Stimulated activated CD4-positive, alpha-beta T cell treated with anti-CD3 and anti-CD28 coated beads, Interleukin-2, amount 100 ng/mL, for 24 hours (primary cell): ENCODE results near the gene FEZF2.

Experiments used
- DNase-seq, 2 donors: peaks; one replicate each; pipeline ENCODE4 v3.0.0-alpha.2; 2020

Gene FEZF2

DNA sequence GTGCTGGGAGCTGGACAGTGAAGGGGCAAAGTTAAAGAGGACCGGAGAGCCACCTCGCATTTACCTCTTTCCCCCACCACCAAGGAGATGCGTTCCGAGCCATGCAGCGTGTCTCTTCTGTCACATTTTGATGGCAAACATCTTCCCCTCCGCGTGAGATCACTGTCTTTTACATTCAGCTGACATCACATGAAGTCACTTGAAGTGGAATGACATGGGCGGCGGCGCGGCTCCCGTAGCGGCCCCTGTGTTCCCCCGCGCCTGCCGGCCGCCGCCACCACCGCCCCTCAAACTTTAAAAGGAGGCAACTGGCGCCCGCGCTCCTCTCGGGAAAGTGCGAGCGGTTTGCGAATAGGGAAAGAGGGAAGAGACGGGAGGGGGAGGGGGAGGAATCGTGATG lies at the start of gene FEZF2:
TSS of gene FEZF2 (minus strand) at position 336 of the 400 bp plus-strand sequence. CDS start 682 bp downstream, outside the sequence.
- DNase-seq, result no peak

DNA sequence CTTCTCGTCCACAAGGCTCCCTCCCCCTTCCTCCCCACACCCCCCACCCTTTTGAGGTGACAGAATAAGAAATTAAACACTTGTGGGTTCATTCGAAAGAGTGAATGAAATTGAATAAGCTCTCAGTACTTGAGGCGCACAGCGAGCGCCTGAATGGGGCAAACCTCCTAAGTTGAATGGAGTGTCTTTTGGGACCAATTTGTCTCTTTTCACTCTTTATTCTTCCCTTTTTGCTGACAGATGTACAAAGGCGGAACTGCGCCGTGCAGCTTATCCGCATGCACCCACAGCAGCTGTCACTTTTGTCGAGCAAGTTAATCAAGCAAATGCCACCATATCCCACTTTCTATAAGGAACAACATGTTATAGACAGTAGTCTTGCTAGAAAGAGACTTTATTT lies 47.9 kb upstream of the FEZF2 start:
- DNase-seq, result no peak

DNA sequence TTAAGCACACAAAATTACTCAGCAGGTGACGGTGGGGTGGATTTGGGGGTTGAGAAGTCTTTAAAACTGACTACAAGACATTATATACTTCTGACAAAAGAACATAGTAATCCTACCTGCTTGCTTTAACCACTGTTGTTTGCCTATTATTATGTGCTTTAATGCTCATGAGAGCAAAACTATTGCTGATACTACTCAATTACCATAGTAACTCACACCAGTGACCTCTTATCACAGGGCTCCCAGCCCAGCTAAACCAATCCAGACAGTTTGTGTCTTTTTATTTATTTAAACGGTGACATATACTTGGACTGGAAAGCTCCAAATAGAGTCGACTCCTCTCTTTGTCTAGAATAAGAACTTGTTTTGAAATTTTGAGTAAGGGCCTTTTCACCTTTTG lies 42.8 kb upstream of the FEZF2 start:
- no peak for DNase-seq

DNA sequence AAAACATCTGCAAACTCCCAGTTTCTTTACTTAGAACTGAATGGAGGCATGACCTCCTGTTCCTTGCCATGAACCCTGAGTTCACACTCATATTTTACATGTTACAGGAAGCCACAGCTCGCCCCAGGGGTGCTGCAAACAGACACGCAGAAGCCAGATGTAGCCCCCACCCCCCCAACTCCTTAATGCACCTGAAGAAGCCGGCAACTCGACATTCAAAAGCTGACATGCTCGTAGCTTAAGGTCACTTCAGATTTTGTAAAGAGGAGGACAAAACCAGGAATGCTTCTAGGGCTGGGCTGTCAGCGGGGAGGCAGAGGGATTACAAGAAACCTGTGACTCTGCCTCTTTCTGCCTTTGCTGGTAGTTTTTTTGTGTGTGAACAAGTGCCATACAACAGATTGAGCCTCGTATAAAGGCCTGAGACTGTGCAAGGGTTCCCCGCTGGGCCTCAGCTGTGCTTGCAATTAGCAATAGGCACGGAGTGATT lies 42.0 kb upstream of the FEZF2 start:
- DNase-seq, result no peak

DNA sequence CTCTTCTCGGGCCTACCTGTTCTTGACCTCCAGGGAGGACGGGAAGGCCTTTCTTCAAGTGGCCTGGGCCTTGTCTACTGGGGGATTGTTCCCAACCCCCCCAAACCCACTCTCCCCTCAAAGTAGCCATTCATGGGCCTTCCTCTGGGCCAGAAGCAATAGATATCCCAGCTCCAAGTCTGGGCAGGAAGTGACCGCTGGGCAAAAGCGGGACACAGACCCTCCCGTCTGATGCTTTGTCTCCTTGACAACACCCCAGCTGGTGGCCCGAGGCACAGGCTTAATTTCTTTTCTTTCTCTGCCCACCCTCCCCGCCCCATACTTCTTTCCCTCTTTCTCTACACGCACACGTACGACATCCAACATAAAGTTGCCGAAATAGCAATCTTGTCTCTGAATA lies 41.4 kb upstream of the FEZF2 start:
- DNase-seq, result no peak

DNA sequence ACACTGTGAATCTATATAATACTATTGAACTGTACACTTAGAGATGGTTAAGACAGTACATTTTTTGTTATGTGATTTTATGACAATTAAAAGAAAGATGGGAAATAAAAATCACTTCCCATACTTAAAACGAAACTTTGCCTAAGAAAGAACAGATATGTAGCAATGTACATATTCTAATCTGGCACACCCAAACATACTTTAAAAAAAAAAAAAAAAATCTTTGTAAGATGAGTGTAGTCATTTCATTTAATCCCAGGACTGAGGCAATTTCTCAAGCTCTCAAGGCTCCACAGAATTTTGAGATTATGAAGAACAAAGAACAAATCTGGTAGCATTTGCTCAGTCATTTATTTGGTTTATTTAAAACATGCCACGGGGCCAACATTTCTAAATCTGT lies 40.3 kb upstream of the FEZF2 start:
- DNase-seq, result no peak

DNA sequence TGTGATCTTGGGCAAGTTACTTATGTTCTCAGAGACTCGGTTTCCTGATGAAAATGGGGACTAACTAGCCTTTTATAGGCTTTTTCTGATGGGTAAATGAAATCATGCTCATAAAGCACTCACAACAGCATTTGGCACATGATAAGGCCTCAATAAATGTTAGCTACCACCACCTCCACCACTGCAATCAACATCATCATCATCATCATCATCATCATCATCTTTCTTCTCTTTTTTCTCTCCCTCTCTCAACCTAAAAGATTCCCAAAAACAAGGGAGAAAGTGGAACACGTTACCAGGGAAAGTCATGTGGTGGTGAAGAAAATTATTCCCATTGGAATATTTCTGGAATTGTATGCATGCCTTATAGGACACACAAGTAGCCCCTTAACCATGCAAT lies 33.6 kb upstream of the FEZF2 start:
- no peak for DNase-seq

DNA sequence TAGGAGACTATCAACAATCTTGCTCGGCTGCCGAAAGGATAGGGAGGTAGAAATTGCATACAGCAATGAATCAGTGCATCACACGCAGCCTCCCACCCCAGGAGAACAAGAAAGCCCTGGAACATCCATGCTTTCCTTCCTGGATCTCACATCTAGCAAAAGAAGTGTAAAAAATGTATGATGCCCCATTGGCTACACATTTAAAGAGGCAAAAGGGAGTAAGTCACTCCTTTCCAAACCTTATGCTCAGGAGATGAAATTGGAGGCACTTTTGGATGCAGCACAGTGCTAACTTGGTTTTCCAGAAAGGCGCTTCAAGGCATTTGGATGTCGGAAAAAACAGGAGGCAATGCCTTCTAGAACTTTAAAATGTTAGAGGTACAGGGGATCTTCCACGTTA lies 32.2 kb upstream of the FEZF2 start:
- DNase-seq, result no peak

DNA sequence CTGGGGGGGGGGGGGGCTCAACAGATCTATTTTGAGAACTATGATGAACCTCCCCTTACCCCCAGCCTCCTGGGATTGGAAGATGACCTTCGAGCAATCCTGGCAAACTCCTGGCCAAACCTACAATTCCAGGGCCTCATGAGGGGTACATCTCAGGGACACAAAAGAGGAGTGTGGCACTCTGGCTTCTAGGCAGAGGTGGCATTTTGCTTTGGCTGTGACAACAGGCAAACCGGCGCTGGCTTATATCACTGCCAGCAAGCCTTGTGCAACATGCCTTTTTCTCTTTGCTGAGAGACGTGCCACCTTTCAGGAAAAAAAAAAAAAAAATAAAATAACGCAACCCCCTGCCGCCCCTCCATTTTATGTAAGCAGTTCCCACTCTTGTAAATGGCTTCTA lies 31.8 kb upstream of the FEZF2 start:
- DNase-seq, result no peak

DNA sequence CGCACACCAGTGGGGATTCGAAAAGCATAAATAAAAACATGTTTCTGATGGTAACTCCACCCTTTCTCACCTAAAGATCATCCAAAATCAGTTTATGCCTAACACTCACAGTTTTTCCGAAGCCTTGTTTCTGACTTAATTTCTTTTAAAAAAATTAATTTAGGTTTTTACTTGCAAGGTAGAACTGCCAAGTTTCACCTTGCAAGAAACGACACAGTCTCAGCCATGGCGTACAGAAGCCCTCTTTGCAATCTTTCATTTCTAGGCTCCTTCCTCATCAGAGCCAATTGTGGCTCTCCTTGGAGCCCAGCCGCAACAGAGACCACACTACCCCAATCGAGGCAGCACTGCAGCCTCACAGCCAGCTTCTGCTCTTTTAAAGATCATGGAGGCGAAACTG lies 31.0 kb upstream of the FEZF2 start:
- no peak for DNase-seq

DNA sequence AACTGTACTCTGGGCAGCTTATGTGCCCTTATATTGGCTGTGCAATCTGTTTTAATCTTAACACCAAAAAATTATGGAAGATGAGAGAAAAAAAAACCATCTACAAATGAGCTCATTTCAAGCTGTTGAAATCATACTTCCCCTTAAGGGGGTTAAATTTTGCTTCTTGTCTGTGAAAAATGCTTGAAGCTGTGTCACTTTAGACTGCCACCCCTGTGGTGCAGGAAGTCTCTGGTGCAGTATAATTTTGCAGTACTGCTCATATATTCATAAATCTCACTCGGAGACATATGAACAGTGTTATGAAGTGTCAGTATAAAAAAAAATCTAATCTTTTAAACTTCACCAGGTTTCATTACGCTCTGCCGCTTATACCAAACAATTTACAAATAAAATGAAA lies 30.4 kb upstream of the FEZF2 start:
- DNase-seq, result no peak

DNA sequence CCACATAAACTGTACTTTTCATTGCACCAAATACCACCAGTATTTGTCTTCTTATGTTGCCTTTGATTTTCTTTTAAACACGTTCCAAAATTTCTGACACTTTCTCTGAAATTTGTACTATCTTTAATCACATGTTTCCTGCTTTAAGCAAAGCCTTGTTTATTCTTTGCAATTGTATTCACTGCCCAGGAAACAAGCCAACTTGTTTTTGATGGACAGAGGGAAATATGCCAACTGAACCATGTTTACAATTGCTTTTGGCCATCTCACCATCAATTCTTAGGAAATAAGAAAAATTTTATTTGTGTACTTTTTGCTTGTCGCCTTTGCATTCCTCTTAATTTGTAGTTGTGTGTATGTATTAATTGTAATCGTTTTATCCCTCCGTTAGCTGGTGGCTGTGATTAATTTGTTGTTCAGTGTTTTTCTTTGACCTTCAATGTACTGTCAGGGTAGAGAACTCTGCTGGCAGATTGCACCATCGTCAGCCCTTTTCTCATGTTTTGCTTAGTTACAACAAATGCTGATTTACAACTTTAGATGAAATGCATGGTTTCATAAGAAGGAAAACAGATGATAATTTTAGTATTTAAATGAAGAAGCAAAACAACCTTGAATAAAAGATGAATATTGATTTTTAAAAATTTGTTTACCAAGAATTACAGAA lies 19.4 kb upstream of the FEZF2 start:
- DNase-seq, result no peak

DNA sequence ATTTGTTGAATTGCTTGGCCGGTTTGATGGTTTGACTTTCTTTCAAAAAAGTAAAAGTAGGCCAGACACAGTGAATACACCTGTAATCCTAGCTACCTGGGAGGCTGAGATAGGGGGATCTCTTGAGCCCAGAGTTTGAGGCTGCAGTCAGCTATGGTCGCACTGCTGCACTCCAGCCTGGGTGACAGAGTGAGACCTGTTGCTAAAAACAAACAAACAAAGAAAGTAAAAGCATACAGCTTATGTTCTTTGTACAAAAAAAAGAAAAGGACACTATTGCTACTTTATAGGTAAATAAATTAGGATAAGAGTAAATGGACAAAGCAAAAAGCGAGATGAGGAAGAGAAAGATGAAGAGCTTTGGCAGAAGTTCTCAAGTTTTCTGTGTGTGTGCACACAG lies 13.9 kb upstream of the FEZF2 start:
- no peak for DNase-seq

DNA sequence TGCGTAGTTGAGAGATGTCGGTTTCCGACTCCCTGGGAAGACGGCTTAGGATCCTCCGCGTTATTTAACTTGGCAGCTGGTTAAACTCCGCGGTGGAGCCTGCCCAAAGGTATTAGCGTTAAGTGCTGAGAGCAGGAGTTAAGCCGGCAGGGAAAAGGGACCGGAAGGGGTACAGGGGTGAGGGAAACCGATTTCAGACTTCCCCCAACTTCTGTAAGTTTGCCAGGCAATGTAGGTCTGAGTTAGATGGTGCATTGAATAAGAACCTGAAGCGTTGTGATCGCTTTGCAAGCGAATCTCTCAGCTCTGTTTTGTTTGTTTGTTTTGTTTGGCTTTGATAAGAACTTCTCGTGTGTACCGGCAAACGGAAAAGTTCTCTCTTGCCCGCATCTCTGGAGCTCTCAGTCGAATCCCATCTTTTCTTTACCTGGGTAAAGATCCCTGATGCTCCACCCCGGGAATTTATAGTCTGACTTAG lies 6.0 kb upstream of the FEZF2 start:
- DNase-seq, result no peak

DNA sequence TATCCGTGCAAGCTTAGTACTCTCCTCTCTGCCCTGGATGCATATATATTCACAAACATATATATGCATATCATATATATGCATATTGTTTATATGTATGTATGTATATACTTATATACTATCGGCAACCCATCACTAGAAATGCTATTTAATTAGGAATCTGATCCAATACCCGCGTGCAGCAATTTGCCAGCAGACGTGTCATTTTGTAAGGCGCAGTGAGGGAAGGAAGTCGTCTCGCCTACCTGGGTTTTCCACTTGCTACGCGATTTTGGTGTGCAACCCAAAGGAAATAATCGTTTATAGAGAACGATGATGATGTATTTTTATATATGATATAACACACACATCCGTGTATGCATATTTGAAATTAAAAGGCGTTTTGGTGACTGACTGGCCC lies 5.6 kb upstream of the FEZF2 start:
- no peak for DNase-seq

DNA sequence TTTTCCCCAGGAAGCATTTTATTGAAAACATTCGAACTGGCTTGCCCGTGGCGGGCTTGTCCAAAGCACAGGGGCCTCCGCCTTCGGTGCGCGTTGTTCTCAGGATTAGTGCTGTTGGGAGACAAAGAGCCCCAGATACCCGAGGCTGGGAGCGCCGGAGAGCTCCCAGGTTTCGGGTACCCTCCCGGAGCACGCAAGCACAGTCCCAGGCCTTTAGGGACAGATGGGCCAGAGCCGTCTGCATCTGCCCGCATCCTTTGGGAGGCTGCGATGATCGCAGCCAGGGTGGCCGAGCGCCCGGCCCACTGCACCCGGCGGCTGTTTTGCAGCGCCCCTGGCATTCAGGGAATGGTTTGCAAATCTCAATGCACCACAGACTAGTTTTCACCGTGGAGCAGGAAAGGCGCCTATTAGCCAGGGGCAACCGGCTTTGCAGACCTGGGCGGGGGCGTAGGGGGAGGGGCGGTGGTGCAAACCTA lies 5.0 kb upstream of the FEZF2 start:
- DNase-seq, result no peak

DNA sequence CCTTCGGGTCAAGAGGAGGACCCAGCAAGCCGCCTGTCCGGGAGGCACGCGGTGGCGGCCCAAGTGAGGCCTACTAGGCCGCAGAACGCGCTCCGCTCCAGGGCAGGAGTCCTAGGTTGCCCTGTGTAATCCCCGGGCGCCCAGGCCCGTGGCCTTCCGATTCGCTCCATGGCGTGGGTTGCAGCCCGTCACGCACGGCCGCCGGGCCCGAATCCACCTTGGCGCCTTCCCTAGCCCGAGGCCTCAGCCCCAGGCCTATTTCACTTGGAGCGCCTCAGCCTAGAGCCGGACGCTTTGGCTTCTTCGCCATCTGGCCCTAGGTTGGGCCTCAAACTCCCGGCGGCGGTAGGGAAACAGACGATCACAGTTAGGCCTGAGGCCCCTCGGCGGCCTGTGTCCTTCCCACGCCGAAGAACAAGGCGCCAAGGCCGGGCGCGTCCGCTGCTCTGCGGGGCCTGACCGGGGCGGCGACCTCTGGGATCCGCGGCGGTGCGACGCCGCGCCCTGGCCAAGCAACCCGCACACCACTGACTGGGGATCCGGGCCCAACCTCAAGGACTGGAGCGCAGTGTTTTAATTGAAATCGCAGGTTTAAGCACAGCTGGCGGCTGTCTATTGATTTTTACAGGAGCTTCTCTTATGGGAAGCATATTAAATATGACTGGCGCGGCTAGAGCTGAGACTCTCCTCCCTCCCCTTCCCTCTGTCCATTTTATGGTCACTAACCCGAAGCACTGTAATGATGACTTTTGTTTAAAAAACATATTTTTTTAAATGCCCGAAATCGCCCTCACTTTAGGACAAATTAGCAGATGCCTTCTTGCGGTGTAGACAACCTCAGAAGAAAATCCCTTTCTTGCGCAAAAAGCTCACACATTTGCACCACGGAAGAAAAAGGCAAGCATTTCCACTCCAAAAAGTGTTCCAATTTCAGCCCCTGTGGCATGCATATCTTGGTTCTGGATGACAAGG lies 3.8 kb upstream of the FEZF2 start:
- no peak for DNase-seq

DNA sequence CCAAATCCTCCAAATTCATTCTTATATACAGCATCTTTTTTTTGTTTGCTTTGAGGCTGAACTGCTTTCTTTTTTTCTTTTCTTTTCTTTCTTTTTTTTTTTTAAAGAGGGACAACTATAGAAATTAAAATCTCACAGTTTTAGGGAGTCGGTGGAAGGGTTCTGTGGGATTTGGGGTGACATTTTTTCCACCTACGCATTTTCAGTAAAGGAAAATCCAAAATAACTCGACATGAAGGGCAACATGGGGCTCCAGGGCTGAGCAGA lies 3.0 kb upstream of the FEZF2 start:
- no peak for DNase-seq

DNA sequence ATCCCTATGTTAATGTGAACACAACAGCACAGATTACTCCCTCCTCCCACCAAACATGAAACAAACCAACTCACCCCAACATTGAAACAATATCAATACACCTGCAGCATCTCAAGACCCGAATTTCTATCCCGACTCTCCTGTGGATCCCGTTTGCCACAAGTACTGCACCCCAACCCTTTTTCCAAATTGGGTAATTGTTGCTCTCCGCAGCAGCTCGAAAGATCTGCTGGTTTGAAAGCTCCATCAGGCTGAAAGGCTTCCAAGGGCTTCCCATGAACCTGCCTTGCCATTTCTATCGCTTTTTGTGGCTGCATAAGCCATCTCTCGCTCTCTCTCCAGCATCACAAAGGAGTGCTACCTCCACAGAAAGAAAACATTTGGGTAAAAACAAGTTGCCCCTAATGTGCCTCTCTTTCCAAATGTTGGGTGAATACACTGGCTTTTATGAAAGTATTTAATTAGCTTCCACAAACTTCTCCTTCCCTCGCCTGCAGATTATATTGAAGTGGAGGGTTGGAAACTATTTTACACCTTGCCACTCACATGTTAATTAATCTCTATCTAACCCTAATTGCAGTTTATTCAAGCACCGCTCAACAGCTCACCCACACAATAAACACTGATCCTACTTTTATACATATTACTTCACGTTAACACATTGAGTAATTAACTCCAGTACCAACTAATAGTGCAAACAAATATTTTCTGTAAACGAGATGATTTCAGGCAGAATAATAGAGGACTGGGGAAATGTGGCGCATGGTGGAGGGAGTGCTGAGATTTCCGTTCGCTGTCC lies 2.5 kb upstream of the FEZF2 start:
- DNase-seq, result no peak

DNA sequence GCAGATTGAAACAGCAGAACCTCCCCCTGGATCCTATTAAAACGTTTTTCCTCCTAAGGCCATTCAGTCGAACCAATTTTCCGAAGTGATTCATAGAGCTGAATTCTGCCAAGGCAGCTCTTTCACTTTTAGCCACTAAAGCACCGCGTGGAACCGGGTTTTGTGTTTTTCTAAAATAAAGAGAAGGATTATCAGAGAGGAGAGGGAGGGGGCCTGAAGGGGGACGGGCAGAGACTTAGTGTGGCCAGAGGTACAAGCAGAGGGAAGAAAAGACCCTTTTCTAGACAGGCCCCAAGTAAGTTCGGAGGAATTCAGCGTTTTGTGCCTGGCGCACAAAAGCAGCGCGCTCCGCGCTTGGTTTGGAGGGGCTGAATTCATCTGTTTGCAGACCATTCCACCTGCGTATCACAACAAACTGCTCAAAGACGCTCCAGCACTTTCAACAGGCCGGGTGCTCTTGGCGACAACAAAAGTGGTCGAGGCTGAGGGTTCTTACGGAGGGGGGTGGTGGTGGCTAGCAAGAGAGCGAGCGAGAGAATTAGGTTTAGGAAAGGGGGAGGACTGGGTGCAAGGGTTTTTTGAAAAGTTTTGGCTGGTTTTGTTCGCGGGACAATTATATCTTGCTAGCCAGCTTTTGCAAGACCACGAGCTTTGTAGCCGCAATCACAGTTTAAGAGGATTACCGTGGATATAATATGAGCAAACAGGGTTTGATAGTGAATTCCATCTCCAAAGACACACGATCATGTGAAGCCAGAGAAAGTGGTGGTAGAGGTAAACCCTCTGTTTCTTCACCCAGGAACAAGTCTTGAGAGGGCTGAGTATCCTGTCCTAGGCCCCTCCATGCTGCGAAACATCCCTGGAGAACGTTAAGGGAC lies 1.2 kb upstream of the FEZF2 start:
- no peak for DNase-seq

DNA sequence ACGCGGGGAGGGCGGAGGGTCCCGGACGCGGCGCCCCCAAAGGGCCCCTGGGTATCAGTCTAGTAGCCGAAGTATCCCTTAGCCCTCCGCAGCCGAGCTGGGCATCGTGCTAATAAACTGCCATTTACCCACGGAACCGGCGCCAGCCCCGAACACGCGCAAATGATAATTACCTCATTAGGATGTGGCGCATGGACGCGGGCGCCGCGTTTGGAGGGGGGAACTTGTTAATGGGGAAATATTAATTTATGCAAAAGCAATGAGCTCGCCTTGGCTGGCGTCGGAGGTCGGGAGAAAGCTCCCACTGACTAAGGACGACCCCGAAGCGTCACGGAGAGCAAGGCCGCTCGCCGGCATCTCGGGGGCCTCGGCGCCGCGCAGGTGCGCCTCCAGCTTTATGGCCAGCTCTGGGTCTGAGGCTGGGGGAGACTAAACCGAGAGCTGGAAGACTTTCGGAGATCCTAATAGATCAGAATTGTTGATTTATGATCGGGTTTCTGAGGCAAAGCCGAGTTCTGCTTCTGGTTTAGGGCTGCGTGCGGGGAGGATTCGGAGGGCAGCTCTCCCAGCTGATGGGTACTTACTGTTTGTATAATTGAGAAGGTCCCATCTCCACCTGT lies 474 bp upstream of the FEZF2 start:
- no peak for DNase-seq

DNA sequence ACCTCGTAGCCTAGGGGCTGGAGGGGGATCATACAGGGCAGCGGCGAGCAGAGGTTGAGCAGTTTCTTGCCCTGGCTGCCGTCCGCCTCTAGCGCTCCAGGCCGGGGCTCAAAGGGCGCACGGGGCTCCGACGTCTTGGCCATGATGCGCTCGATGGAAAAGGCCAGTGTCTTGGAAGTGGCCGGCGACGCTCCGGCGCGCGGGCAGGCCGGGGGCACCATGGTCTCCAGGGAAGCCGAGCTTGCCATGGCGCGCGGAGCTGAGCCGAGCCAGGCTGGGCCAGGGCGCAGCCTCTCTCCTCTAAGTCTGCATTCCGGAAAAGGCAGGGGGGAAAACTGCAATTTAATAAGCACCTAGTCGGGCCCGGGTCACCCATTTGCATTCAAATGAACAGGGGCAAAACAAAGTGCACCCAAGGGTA lies 719 bp downstream of the FEZF2 start:
- DNase-seq, result no peak
